HEK293 (cell line): ENCODE results near the gene WBP2NL.

Source experiments
- CTCF ChIA-PET: fragments of 350-600 bp; formaldehyde crosslinking; extraction: SDS; loops from one replicate; lab custom pipeline; 2021; ENCODE audit warnings: antibody characterized with exemption; lab: Yijun Ruan, JAX
- POLR2A ChIA-PET: fragments of 300-600 bp; formaldehyde crosslinking; extraction: SDS; loops from one replicate; lab custom pipeline; 2020; ENCODE audit warnings: antibody characterized with exemption, inconsistent platforms; lab: Yijun Ruan, JAX
- H3K27ac ChIP-seq: fragments of 200-500 bp; sonication (Bioruptor generic); 2 replicates; pipeline ENCODE4 v1.5.1; 2014; ENCODE audit warnings: low read depth, low read length, control low read depth, inconsistent platforms; ENCODE audit errors: extremely low read depth
- H3K36me3 ChIP-seq, 2 experiments: fragments of 200-500 bp in 1 of 2; sonication (Bioruptor generic) in 1 of 2; 1 replicate in 1 of 2; 2 replicates in 1 of 2; pipeline ENCODE4 v1.5.1; 2014 to 2017; ENCODE audit warnings: inconsistent platforms in 2 of 2, low read length in 2 of 2; ENCODE audit not compliant: control insufficient read depth in 2 of 2, insufficient read depth in 1 of 2
- H3K4me1 ChIP-seq: fragments of 200-500 bp; sonication (Bioruptor generic); 2 replicates; pipeline ENCODE4 v1.5.1; 2014; ENCODE audit warnings: mild to moderate bottlenecking, low read length, inconsistent platforms; ENCODE audit not compliant: control insufficient read depth, insufficient read depth
- H3K4me3 ChIP-seq: 2 replicates; pipeline ENCODE4 v1.5.1; 2011; ENCODE audit warnings: low read depth, mild to moderate bottlenecking, control low read depth, low read length, moderate library complexity
- H3K9me3 ChIP-seq: fragments of 200-500 bp; sonication (Bioruptor generic); 2 replicates; pipeline ENCODE4 v1.5.1; 2014; ENCODE audit warnings: low read depth, low read length, inconsistent platforms; ENCODE audit not compliant: control insufficient read depth, insufficient read depth
- IKZF3 ChIP-seq: fragments of 450-650 bp; IDR thresholded peaks from 2 replicates; pipeline ENCODE4 v1.5.0; 2018; ENCODE audit warnings: missing biosample characterization, mild to moderate bottlenecking, missing genetic modification characterization, moderate library complexity
- KLF16 ChIP-seq: fragments of 450-650 bp; formaldehyde crosslinking; IDR thresholded peaks from 2 replicates; pipeline ENCODE4 v1.5.1; 2017; ENCODE audit warnings: missing biosample characterization, missing genetic modification characterization
- SALL2 ChIP-seq: fragments of 450-650 bp; formaldehyde crosslinking; IDR thresholded peaks from 2 replicates; pipeline ENCODE4 v1.5.0; 2017; ENCODE audit warnings: missing biosample characterization, mild to moderate bottlenecking, missing genetic modification characterization, borderline replicate concordance
- YY1 ChIP-seq: fragments of 450-650 bp; formaldehyde crosslinking; IDR thresholded peaks from 2 replicates; pipeline ENCODE4 v1.5.1; 2018; ENCODE audit warnings: missing biosample characterization, missing genetic modification characterization
- ZBTB17 ChIP-seq: fragments of 450-650 bp; formaldehyde crosslinking; IDR thresholded peaks from 2 replicates; pipeline ENCODE4 v1.5.1; 2016; ENCODE audit warnings: missing biosample characterization, missing genetic modification characterization
- ZBTB20 ChIP-seq: fragments of 450-650 bp; formaldehyde crosslinking; IDR thresholded peaks from 2 replicates; pipeline ENCODE4 v1.5.1; 2016; ENCODE audit warnings: missing biosample characterization, missing genetic modification characterization
- ZNF146 ChIP-seq: fragments of 450-650 bp; formaldehyde crosslinking; IDR thresholded peaks from 2 replicates; pipeline ENCODE4 v1.5.1; 2016; ENCODE audit warnings: missing biosample characterization, missing genetic modification characterization
- ZNF202 ChIP-seq: fragments of 450-650 bp; formaldehyde crosslinking; IDR thresholded peaks from 2 replicates; pipeline ENCODE4 v1.5.1; 2016; ENCODE audit warnings: missing biosample characterization, missing genetic modification characterization, borderline replicate concordance
- ZNF24 ChIP-seq: fragments of 450-650 bp; formaldehyde crosslinking; IDR thresholded peaks from 2 replicates; pipeline ENCODE4 v1.5.1; 2016; ENCODE audit warnings: missing biosample characterization, missing genetic modification characterization
- ZNF248 ChIP-seq: fragments of 450-650 bp; formaldehyde crosslinking; IDR thresholded peaks from 2 replicates; pipeline ENCODE4 v1.5.1; 2017; ENCODE audit warnings: missing biosample characterization, missing genetic modification characterization
- ZNF629 ChIP-seq: fragments of 450-650 bp; formaldehyde crosslinking; IDR thresholded peaks from 2 replicates; pipeline ENCODE4 v1.5.1; 2017; ENCODE audit warnings: missing biosample characterization, missing genetic modification characterization
- ZNF677 ChIP-seq: fragments of 450-650 bp; IDR thresholded peaks from 2 replicates; pipeline ENCODE4 v1.5.0; 2018; ENCODE audit warnings: missing biosample characterization, mild to moderate bottlenecking, missing genetic modification characterization, moderate library complexity
- ZNF768 ChIP-seq: fragments of 450-650 bp; formaldehyde crosslinking; IDR thresholded peaks from 2 replicates; pipeline ENCODE4 v1.5.1; 2018; ENCODE audit warnings: missing biosample characterization, mild to moderate bottlenecking, missing genetic modification characterization
- ZNF792 ChIP-seq: fragments of 450-650 bp; formaldehyde crosslinking; IDR thresholded peaks from 2 replicates; pipeline ENCODE4 v1.5.1; 2016; ENCODE audit warnings: missing biosample characterization, missing genetic modification characterization
- TF ChIP-seq, protein P1 (sequence below): fragments of 450-650 bp; formaldehyde crosslinking; optimal IDR thresholded peaks from 2 replicates; pipeline ENCODE3; 2016; ENCODE audit warnings: missing biosample characterization, mild to moderate bottlenecking, missing genetic modification characterization
- TF ChIP-seq, protein P2 (sequence below): fragments of 450-650 bp; formaldehyde crosslinking; IDR thresholded peaks from 2 replicates; pipeline ENCODE4 v1.5.1; 2016; ENCODE audit warnings: missing biosample characterization, missing genetic modification characterization
- TF ChIP-seq, protein P3 (sequence below): fragments of 450-650 bp; formaldehyde crosslinking; IDR thresholded peaks from 2 replicates; pipeline ENCODE4 v1.5.1; 2016; ENCODE audit warnings: missing biosample characterization, missing genetic modification characterization
- TF ChIP-seq, protein P4 (sequence below): fragments of 450-650 bp; formaldehyde crosslinking; IDR thresholded peaks from 2 replicates; pipeline ENCODE4 v1.5.1; 2017; ENCODE audit warnings: missing biosample characterization, missing genetic modification characterization
- TF ChIP-seq, protein P5 (sequence below): fragments of 450-650 bp; formaldehyde crosslinking; conservative IDR thresholded peaks from 2 replicates; pipeline ENCODE4 v1.5.1; 2016; ENCODE audit warnings: low read depth, missing biosample characterization, missing genetic modification characterization
- TF ChIP-seq, protein P6 (sequence below): fragments of 450-650 bp; formaldehyde crosslinking; conservative IDR thresholded peaks from 2 replicates; pipeline ENCODE4 v1.5.1; 2016; ENCODE audit warnings: low read depth, missing biosample characterization, missing genetic modification characterization

Gene WBP2NL

DNA sequence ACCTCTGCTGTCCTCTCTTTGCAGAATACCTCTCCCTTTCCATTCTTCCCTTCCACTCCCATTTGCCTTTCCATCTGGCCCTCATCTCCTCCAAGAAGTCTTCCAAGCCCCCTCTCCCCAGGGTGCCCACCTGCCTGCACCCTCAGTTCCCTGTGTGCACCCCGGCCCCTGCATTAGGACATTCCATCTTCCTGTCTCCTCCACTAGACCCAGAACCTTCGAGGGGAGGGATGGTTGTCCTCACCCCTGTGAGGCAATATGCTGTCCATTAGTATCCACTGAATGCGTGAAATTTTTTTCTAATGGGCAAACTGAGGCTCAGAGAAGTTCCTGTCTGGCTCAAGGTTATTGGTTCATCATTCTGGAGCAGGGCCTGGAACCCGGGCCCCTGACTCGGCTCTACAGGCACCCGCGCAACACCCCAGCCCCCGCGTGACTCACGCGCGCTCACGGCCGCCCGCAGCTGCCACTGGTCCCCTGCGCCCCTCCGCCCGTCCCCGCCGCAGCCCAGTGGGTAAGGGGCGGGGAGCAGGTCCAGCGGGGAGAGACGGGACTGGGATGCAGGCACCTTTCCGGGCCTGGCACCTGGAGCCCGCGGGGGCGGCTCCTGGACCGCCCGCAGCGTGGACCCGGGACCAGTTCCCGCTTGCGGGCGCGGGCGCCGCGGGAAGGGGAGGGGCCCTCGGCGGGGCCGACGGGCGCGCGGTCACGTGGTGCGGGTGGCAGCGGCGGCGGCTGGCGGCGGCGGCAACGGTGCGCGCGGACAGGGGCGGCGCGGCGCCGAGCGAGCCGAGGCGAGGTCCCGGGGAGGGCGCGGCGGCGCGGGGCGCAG lies 22.3 kb upstream of the WBP2NL start:
- Histone ChIP-seq H3K4me1 (peaks cover 3% of the 10 kb centered on the region; the same call in 1 of the 2 replicates), H3K4me3 (peak overlapping the region; percentile 46), H3K9me3 (no peaks in the 10 kb centered on the region), H3K27ac (no peak overlapping the region; the same call in 1 of the 2 replicates), H3K36me3 (no peaks in the 10 kb centered on the region)
- ChIA-PET CTCF (interaction anchor here (1.9 kb wide), 1 partner anchor 10 kb away, joined by 5 read pairs; no protein-coding TSS in a partner anchor), POLR2A (no interaction called here)
- TF ChIP-seq ZBTB17 (tag by site-specific recombination) (no peak), SALL2 (tag by site-specific recombination) (no peak), ZNF677 (tag by site-specific recombination) (no peak), ZBTB20 (tag by site-specific recombination) (peak; percentile 93), ZNF24 (tag by site-specific recombination) (0 out of 2 replicates have a peak, but pooled peaks have one; percentile 20), ZNF768 (tag by site-specific recombination) (no peak), ZNF248 (no peak), ZNF792 (tag by site-specific recombination) (no peak), ZNF146 (no peak), ZNF629 (tag by site-specific recombination) (0 out of 2 replicates have a peak, but pooled peaks have one; percentile 13), YY1 (no peak), KLF16 (tag by site-specific recombination) (no peak), IKZF3 (tag by site-specific recombination) (peak; percentile 27; the same call in 1 of the 2 replicates), ZNF202 (tag by site-specific recombination) (no peak)
- TF ChIP-seq, protein P1, sequence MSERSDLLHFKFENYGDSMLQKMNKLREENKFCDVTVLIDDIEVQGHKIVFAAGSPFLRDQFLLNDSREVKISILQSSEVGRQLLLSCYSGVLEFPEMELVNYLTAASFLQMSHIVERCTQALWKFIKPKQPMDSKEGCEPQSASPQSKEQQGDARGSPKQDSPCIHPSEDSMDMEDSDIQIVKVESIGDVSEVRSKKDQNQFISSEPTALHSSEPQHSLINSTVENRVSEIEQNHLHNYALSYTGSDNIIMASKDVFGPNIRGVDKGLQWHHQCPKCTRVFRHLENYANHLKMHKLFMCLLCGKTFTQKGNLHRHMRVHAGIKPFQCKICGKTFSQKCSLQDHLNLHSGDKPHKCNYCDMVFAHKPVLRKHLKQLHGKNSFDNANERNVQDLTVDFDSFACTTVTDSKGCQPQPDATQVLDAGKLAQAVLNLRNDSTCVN (tag by site-specific recombination) = peak; percentile 85
- TF ChIP-seq, protein P2, sequence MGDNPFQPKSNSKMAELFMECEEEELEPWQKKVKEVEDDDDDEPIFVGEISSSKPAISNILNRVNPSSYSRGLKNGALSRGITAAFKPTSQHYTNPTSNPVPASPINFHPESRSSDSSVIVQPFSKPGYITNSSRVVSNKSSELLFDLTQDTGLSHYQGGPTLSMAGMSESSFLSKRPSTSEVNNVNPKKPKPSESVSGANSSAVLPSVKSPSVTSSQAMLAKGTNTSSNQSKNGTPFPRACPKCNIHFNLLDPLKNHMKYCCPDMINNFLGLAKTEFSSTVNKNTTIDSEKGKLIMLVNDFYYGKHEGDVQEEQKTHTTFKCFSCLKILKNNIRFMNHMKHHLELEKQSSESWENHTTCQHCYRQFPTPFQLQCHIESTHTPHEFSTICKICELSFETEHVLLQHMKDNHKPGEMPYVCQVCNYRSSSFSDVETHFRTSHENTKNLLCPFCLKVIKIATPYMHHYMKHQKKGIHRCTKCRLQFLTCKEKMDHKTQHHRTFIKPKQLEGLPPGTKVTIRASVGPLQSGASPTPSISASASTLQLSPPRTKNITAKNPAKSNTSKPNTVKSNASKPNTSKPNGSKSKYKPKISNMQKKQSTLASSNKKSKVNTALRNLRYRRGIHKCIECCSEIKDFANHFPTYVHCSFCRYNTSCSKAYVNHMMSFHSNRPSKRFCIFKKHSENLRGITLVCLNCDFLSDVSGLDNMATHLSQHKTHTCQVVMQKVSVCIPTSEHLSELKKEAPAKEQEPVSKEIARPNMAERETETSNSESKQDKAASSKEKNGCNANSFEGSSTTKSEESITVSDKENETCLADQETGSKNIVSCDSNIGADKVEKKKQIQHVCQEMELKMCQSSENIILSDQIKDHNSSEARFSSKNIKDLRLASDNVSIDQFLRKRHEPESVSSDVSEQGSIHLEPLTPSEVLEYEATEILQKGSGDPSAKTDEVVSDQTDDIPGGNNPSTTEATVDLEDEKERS (tag by site-specific recombination) = no peak
- TF ChIP-seq, protein P3, sequence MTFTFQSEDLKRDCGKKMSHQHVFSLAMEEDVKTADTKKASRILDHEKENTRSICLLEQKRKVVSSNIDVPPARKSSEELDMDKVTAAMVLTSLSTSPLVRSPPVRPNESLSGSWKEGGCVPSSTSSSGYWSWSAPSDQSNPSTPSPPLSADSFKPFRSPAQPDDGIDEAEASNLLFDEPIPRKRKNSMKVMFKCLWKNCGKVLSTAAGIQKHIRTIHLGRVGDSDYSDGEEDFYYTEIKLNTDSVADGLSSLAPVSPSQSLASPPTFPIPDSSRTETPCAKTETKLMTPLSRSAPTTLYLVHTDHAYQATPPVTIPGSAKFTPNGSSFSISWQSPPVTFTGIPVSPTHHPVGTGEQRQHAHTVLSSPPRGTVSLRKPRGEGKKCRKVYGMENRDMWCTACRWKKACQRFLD (tag by site-specific recombination) = no peak
- TF ChIP-seq, protein P4, sequence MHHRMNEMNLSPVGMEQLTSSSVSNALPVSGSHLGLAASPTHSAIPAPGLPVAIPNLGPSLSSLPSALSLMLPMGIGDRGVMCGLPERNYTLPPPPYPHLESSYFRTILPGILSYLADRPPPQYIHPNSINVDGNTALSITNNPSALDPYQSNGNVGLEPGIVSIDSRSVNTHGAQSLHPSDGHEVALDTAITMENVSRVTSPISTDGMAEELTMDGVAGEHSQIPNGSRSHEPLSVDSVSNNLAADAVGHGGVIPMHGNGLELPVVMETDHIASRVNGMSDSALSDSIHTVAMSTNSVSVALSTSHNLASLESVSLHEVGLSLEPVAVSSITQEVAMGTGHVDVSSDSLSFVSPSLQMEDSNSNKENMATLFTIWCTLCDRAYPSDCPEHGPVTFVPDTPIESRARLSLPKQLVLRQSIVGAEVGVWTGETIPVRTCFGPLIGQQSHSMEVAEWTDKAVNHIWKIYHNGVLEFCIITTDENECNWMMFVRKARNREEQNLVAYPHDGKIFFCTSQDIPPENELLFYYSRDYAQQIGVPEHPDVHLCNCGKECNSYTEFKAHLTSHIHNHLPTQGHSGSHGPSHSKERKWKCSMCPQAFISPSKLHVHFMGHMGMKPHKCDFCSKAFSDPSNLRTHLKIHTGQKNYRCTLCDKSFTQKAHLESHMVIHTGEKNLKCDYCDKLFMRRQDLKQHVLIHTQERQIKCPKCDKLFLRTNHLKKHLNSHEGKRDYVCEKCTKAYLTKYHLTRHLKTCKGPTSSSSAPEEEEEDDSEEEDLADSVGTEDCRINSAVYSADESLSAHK (tag by site-specific recombination) = no peak
- TF ChIP-seq, protein P5, sequence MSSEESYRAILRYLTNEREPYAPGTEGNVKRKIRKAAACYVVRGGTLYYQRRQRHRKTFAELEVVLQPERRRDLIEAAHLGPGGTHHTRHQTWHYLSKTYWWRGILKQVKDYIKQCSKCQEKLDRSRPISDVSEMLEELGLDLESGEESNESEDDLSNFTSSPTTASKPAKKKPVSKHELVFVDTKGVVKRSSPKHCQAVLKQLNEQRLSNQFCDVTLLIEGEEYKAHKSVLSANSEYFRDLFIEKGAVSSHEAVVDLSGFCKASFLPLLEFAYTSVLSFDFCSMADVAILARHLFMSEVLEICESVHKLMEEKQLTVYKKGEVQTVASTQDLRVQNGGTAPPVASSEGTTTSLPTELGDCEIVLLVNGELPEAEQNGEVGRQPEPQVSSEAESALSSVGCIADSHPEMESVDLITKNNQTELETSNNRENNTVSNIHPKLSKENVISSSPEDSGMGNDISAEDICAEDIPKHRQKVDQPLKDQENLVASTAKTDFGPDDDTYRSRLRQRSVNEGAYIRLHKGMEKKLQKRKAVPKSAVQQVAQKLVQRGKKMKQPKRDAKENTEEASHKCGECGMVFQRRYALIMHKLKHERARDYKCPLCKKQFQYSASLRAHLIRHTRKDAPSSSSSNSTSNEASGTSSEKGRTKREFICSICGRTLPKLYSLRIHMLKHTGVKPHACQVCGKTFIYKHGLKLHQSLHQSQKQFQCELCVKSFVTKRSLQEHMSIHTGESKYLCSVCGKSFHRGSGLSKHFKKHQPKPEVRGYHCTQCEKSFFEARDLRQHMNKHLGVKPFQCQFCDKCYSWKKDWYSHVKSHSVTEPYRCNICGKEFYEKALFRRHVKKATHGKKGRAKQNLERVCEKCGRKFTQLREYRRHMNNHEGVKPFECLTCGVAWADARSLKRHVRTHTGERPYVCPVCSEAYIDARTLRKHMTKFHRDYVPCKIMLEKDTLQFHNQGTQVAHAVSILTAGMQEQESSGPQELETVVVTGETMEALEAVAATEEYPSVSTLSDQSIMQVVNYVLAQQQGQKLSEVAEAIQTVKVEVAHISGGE = no peak
- TF ChIP-seq, protein P6, sequence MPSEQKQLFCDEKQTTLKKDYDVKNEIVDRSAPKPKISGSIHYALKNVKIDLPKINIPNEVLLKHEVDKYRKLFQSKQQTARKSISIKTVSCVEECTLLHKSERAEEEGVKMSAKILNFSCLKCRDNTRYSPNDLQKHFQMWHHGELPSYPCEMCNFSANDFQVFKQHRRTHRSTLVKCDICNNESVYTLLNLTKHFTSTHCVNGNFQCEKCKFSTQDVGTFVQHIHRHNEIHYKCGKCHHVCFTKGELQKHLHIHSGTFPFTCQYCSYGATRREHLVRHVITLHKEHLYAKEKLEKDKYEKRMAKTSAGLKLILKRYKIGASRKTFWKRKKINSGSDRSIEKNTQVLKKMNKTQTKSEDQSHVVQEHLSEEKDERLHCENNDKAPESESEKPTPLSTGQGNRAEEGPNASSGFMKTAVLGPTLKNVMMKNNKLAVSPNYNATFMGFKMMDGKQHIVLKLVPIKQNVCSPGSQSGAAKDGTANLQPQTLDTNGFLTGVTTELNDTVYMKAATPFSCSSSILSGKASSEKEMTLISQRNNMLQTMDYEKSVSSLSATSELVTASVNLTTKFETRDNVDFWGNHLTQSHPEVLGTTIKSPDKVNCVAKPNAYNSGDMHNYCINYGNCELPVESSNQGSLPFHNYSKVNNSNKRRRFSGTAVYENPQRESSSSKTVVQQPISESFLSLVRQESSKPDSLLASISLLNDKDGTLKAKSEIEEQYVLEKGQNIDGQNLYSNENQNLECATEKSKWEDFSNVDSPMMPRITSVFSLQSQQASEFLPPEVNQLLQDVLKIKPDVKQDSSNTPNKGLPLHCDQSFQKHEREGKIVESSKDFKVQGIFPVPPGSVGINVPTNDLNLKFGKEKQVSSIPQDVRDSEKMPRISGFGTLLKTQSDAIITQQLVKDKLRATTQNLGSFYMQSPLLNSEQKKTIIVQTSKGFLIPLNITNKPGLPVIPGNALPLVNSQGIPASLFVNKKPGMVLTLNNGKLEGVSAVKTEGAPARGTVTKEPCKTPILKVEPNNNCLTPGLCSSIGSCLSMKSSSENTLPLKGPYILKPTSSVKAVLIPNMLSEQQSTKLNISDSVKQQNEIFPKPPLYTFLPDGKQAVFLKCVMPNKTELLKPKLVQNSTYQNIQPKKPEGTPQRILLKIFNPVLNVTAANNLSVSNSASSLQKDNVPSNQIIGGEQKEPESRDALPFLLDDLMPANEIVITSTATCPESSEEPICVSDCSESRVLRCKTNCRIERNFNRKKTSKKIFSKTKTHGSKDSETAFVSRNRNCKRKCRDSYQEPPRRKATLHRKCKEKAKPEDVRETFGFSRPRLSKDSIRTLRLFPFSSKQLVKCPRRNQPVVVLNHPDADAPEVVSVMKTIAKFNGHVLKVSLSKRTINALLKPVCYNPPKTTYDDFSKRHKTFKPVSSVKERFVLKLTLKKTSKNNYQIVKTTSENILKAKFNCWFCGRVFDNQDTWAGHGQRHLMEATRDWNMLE (tag by site-specific recombination) = no peak
